ENCODE results near the gene KANSL2.

- no peak for TF ChIP-seq POLR2AphosphoS5 (IDR thresholded peaks at IDR 0.05; ENCODE audit: low read depth, low read length)
- no peak for TF ChIP-seq TAF1 (IDR thresholded peaks at IDR 0.05; ENCODE audit: low read depth, low read length)
- no peak for TF ChIP-seq POLR2A (IDR thresholded peaks at IDR 0.05; ENCODE audit: low read depth, low read length)
These were observed 41.6 kb downstream of the KANSL2 start for GRCh38 chr12:48640428-48640827.

Data from GM12891 (cell line).